ENCODE data around the gene PNPO. TPM values are rescaled to one million over a fixed set of nuclear protein-coding genes. Genes with fewer than 3 reads are reported as not detected.

Gene PNPO
- polyA plus RNA-seq, 1 of the 3 experiments (the other 2 are of a cell fraction): 26.1 TPM

- no peak for TF ChIP-seq TCF12 (IDR thresholded peaks at IDR 0.05)
- TF ChIP-seq ELF1 (IDR thresholded peaks at IDR 0.05): peak; percentile 69
- 0 out of 2 replicates have a peak, but pooled peaks have one; percentile 22 for TF ChIP-seq RCOR1 (IDR thresholded peaks at IDR 0.05; ENCODE audit: low read length)
- TF ChIP-seq TEAD4 (IDR thresholded peaks at IDR 0.05; ENCODE audit: borderline replicate concordance, insufficient read depth): no peak
- TF ChIP-seq CTCF (IDR thresholded peaks at IDR 0.05): peak; percentile 100
- TF ChIP-seq RFX5 (IDR thresholded peaks at IDR 0.05; ENCODE audit: low read length): no peak
- no peak for TF ChIP-seq POLR2AphosphoS5 (IDR thresholded peaks at IDR 0.05; ENCODE audit: low read depth, low read length)
- TF ChIP-seq GATA2 (CRISPR knock-in tag; IDR thresholded peaks at IDR 0.05): no peak
- no peak for TF ChIP-seq RXRA (IDR thresholded peaks at IDR 0.05; ENCODE audit: borderline replicate concordance, low read depth)
- 0 out of 2 replicates have a peak, but pooled peaks have one; percentile 6 for TF ChIP-seq SIN3A (IDR thresholded peaks at IDR 0.05; ENCODE audit: borderline replicate concordance, low read depth, low read length)
These were observed 7.9 kb downstream of the PNPO start (continued) for GRCh38 chr17:47949197-47949759.

- Histone ChIP-seq H3K9me2 (no peaks in the 10 kb centered on the region), H3K27me3 (ENCODE audit: insufficient read depth) (no peaks in the 10 kb centered on the region), H3K4me2 (peak overlapping the region; percentile 74; the same call in 1 of the 2 replicates), H3K36me3 (replicated peaks in 1 of 2; ENCODE audit: control insufficient read depth in 1 of 2, insufficient read depth in 2 of 2, low read length in 1 of 2) (peaks cover 3 to 29% of the 10 kb centered on the region in 2 experiments), H3K9ac (no peak overlapping the region; the same call in 1 of the 2 replicates), H3K9me3 (no peaks in the 10 kb centered on the region), H4K20me1 (ENCODE audit: insufficient read depth) (no peaks in the 10 kb centered on the region), H3K79me2 (ENCODE audit: insufficient read depth) (no peaks in the 10 kb centered on the region), H2AFZ (ENCODE audit: low read depth) (peak overlapping the region; percentile 92), H3K27ac (ENCODE audit: low read depth in 2 of 2, low read length in 1 of 2) (peak overlapping the region in 1 of 2 experiments; percentile 75; a peak in 2 of 4 replicates), H3F3A (replicated peaks; ENCODE audit: insufficient read depth) (peaks cover 9% of the 10 kb centered on the region), H3K4me3 (ENCODE audit: low read depth in 2 of 2, low read length in 1 of 2) (peak overlapping the region in 1 of 2 experiments; percentile 28; a peak in 1 of 4 replicates), H3K4me1 (ENCODE audit: control insufficient read depth in 1 of 2, insufficient read depth in 2 of 2, low read depth in 1 of 2, low read length in 1 of 2) (peaks cover 4 to 11% of the 10 kb centered on the region in 2 experiments; a peak in 3 of 4 replicates)
- ChIA-PET CTCF (interaction anchor here (0.6 to 41.6 kb wide), 31 partner anchors 6 to 608 kb away, joined by 3 to 1216 read pairs (median 5); partner anchors contain the start of genes CDK5RAP3, NFE2L1, PNPO and PRR15L), POLR2A (interaction anchor here (0.5 to 2.1 kb wide), 6 partner anchors 9 to 167 kb away, joined by 3 to 11 read pairs (median 5); partner anchors contain the start of genes CDK5RAP3 and PNPO)
- WGBS (ENCODE audit: low lambda C conversion rate): 93% methylated on average over 3 of the region's 3 CpGs
- DNase-seq: no peak
- no peak for TF ChIP-seq NFIC (IDR thresholded peaks at IDR 0.05; ENCODE audit: borderline replicate concordance)
- TF ChIP-seq, protein P1, sequence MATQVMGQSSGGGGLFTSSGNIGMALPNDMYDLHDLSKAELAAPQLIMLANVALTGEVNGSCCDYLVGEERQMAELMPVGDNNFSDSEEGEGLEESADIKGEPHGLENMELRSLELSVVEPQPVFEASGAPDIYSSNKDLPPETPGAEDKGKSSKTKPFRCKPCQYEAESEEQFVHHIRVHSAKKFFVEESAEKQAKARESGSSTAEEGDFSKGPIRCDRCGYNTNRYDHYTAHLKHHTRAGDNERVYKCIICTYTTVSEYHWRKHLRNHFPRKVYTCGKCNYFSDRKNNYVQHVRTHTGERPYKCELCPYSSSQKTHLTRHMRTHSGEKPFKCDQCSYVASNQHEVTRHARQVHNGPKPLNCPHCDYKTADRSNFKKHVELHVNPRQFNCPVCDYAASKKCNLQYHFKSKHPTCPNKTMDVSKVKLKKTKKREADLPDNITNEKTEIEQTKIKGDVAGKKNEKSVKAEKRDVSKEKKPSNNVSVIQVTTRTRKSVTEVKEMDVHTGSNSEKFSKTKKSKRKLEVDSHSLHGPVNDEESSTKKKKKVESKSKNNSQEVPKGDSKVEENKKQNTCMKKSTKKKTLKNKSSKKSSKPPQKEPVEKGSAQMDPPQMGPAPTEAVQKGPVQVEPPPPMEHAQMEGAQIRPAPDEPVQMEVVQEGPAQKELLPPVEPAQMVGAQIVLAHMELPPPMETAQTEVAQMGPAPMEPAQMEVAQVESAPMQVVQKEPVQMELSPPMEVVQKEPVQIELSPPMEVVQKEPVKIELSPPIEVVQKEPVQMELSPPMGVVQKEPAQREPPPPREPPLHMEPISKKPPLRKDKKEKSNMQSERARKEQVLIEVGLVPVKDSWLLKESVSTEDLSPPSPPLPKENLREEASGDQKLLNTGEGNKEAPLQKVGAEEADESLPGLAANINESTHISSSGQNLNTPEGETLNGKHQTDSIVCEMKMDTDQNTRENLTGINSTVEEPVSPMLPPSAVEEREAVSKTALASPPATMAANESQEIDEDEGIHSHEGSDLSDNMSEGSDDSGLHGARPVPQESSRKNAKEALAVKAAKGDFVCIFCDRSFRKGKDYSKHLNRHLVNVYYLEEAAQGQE (IDR thresholded peaks at IDR 0.05; ENCODE audit: low read depth, low read length): no peak
- TF ChIP-seq TCF12 (IDR thresholded peaks at IDR 0.05): no peak
- no peak for TF ChIP-seq CHD2 (IDR thresholded peaks at IDR 0.05; ENCODE audit: low read length, partially characterized antibody)
- no peak for TF ChIP-seq RFX5 (IDR thresholded peaks at IDR 0.05; ENCODE audit: low read length)
- no peak for TF ChIP-seq RXRA (IDR thresholded peaks at IDR 0.05; ENCODE audit: borderline replicate concordance, low read depth)
- TF ChIP-seq GABPA (IDR thresholded peaks at IDR 0.05; ENCODE audit: low read depth): no peak
- TF ChIP-seq SIN3A (IDR thresholded peaks at IDR 0.05; ENCODE audit: borderline replicate concordance, low read depth, low read length): no peak
- no peak for TF ChIP-seq CTCF (IDR thresholded peaks at IDR 0.05)
These were observed 8.6 kb downstream of the PNPO start for GRCh38 chr17:47949946-47950345.
